Measurements from ENCODE around the gene ATG13.

Gene ATG13

DNA sequence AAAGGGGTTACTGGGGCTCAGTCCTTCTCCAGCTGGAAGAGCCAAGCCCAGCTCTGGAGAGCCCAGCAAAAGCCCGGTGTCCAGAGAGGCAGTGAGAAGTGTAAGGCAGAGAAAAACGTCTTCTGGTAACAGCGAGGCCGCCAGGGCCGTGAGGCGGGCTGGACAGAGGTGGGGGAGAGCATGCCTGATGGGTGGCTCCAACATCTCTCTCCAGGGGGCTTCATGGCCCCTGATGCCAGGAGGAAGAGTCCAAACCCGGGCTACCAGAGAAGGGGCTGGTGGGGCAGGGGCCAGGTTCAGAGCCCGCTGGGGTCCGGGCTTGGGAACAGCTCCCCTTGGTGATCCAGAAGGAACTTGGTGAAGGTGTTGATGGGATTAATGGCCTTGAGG is 61.4 kb downstream of the ATG13 start:
- Histone ChIP-seq H3K27me3 (ENCODE audit: insufficient read depth, low read length, poor library complexity) (no peaks in the 10 kb centered on the region), H3K79me2 (ENCODE audit: control insufficient read depth, insufficient read depth, low read length) (no peaks in the 10 kb centered on the region), H2BK120ac (ENCODE audit: low read depth, low read length) (no peak overlapping the region), H3K56ac (ENCODE audit: low read length) (no peak overlapping the region), H4K8ac (ENCODE audit: low read depth, low read length) (no peak overlapping the region), H3K4me1 (ENCODE audit: control insufficient read depth, low read depth, low read length) (peaks cover 7% of the 10 kb centered on the region), H2BK15ac (replicated peaks; ENCODE audit: low read depth) (no peak overlapping the region), H3K4me2 (ENCODE audit: low read length) (no peak overlapping the region), H3K79me1 (ENCODE audit: low read length) (no peaks in the 10 kb centered on the region), H3K4ac (ENCODE audit: low read depth, low read length) (no peak overlapping the region), H3K36me3 (ENCODE audit: control insufficient read depth, insufficient read depth, low read length) (peaks cover 4% of the 10 kb centered on the region), H3K9ac (ENCODE audit: low read length) (no peak overlapping the region), H2BK5ac (ENCODE audit: low read length) (no peak overlapping the region), H4K5ac (ENCODE audit: low read length) (no peak overlapping the region), H3K23ac (ENCODE audit: low read length) (no peak overlapping the region), H2AK5ac (ENCODE audit: low read length) (no peak overlapping the region), H3K4me3 (ENCODE audit: low read length) (no peak overlapping the region), H3K27ac (ENCODE audit: low read depth, low read length) (no peak overlapping the region), H3K18ac (ENCODE audit: low read length) (no peak overlapping the region)
- WGBS (ENCODE audit: extremely low coverage, insufficient coverage, low lambda C conversion rate): no CpG with 5 or more reads among the region's 9 CpGs
- no peak for DNase-seq

DNA sequence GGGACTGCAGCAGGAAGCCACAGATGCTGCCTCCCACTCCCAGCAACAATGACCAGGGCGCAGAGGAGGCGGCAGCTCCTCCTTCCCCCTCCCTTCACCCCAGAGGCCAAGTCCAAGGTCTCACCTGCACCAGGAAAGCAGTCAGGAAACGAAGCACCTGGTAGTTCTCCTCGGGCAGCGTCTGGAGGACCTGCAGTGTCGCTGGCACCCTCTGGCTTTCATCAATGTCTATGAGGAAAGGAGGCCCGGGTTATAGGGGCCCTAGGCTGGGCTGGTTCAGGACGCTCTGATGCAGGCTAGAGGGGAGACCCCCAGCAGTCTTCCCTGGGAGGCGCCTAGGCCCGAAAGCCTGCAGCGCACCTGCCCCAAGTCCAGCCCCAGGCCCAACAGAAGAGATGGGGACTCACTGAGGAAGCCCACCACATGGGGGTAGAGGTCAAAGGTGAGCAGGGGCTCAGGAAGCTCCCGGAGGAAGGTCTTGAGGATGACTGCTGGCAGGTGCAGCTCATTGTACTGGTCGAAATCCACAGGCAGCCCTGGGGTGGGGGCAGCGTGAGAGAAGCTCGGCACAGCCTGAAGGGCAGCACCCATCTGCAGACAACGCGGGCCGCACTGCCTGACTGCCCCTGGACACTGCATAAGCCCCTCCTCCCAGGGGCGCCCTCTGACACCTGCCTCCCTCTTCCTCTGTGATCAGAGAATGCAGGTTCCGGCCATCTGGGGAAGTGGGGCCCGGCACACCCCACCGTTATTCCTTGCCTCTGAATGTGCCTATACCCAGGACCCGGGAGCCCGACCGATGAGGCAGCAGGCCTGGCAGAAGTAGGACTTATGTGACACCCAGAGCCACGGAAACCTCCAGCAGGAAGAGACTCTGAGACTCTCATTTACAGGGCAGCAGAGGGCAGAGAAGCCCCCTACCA is 62.1 kb downstream of the ATG13 start:
- Histone ChIP-seq H3K27me3 (ENCODE audit: insufficient read depth, low read length, poor library complexity) (no peaks in the 10 kb centered on the region), H3K4me2 (ENCODE audit: low read length) (no peak overlapping the region), H3K27ac (ENCODE audit: low read depth, low read length) (no peak overlapping the region), H3K4me1 (ENCODE audit: control insufficient read depth, low read depth, low read length) (peaks cover 7% of the 10 kb centered on the region), H3K4ac (ENCODE audit: low read depth, low read length) (no peak overlapping the region), H3K23ac (ENCODE audit: low read length) (no peak overlapping the region), H4K8ac (ENCODE audit: low read depth, low read length) (no peak overlapping the region), H2BK120ac (ENCODE audit: low read depth, low read length) (no peak overlapping the region), H3K9ac (ENCODE audit: low read length) (no peak overlapping the region), H3K18ac (ENCODE audit: low read length) (no peak overlapping the region), H3K56ac (ENCODE audit: low read length) (no peak overlapping the region), H2AK5ac (ENCODE audit: low read length) (no peak overlapping the region), H4K5ac (ENCODE audit: low read length) (no peak overlapping the region), H3K36me3 (ENCODE audit: control insufficient read depth, insufficient read depth, low read length) (peaks cover 4% of the 10 kb centered on the region), H2BK5ac (ENCODE audit: low read length) (no peak overlapping the region), H2BK15ac (replicated peaks; ENCODE audit: low read depth) (no peak overlapping the region), H3K4me3 (ENCODE audit: low read length) (no peak overlapping the region), H3K79me1 (ENCODE audit: low read length) (no peaks in the 10 kb centered on the region), H3K79me2 (ENCODE audit: control insufficient read depth, insufficient read depth, low read length) (no peaks in the 10 kb centered on the region)
- DNase-seq: no peak
- WGBS (ENCODE audit: extremely low coverage, insufficient coverage, low lambda C conversion rate): no CpG with 5 or more reads among the region's 26 CpGs

GRCh38 chr11:46680164-46680760 is 62.9 kb downstream of the ATG13 start:
- DNase-seq: no peak
- Histone ChIP-seq H2BK120ac (ENCODE audit: low read depth, low read length) (no peak overlapping the region), H2BK5ac (ENCODE audit: low read length) (no peak overlapping the region), H4K8ac (ENCODE audit: low read depth, low read length) (no peak overlapping the region), H3K79me1 (ENCODE audit: low read length) (no peaks in the 10 kb centered on the region), H3K4me2 (ENCODE audit: low read length) (no peak overlapping the region), H3K79me2 (ENCODE audit: control insufficient read depth, insufficient read depth, low read length) (no peaks in the 10 kb centered on the region), H3K23ac (ENCODE audit: low read length) (no peak overlapping the region), H3K4me3 (ENCODE audit: low read length) (no peak overlapping the region), H3K4ac (ENCODE audit: low read depth, low read length) (no peak overlapping the region), H3K9ac (ENCODE audit: low read length) (no peak overlapping the region), H3K56ac (ENCODE audit: low read length) (no peak overlapping the region), H4K5ac (ENCODE audit: low read length) (no peak overlapping the region), H2AK5ac (ENCODE audit: low read length) (no peak overlapping the region), H3K18ac (ENCODE audit: low read length) (no peak overlapping the region), H3K4me1 (ENCODE audit: control insufficient read depth, low read depth, low read length) (peaks cover 4% of the 10 kb centered on the region), H3K27me3 (ENCODE audit: insufficient read depth, low read length, poor library complexity) (no peaks in the 10 kb centered on the region), H2BK15ac (replicated peaks; ENCODE audit: low read depth) (no peak overlapping the region), H3K27ac (ENCODE audit: low read depth, low read length) (no peak overlapping the region), H3K36me3 (ENCODE audit: control insufficient read depth, insufficient read depth, low read length) (peaks cover 4% of the 10 kb centered on the region)
- no CpG with 5 or more reads among the region's 21 CpGs for WGBS (ENCODE audit: extremely low coverage, insufficient coverage, low lambda C conversion rate)

- no peak overlapping the region for H3K18ac ChIP-seq (ENCODE audit: low read length)
- no peak overlapping the region for H3K27ac ChIP-seq (ENCODE audit: low read depth, low read length)
- no peak overlapping the region for H2BK5ac ChIP-seq (ENCODE audit: low read length)
- no peak overlapping the region for H3K4me2 ChIP-seq (ENCODE audit: low read length)
- no peak overlapping the region for H3K56ac ChIP-seq (ENCODE audit: low read length)
- no peak overlapping the region for H2AK5ac ChIP-seq (ENCODE audit: low read length)
- no peak overlapping the region for H4K5ac ChIP-seq (ENCODE audit: low read length)
- no peak overlapping the region for H3K4ac ChIP-seq (ENCODE audit: low read depth, low read length)
- DNase-seq: no peak
- peaks cover 4% of the 10 kb centered on the region for H3K36me3 ChIP-seq (ENCODE audit: control insufficient read depth, insufficient read depth, low read length)
- no peaks in the 10 kb centered on the region for H3K27me3 ChIP-seq (ENCODE audit: insufficient read depth, low read length, poor library complexity)
- H4K8ac ChIP-seq (ENCODE audit: low read depth, low read length): no peak overlapping the region
- no CpG with 5 or more reads among the region's 22 CpGs for WGBS (ENCODE audit: extremely low coverage, insufficient coverage, low lambda C conversion rate)
- H3K79me2 ChIP-seq (ENCODE audit: control insufficient read depth, insufficient read depth, low read length): no peaks in the 10 kb centered on the region
- no peak overlapping the region for H3K9ac ChIP-seq (ENCODE audit: low read length)
- no peak overlapping the region for H2BK15ac ChIP-seq (replicated peaks; ENCODE audit: low read depth)
- no peak overlapping the region for H3K23ac ChIP-seq (ENCODE audit: low read length)
- no peaks in the 10 kb centered on the region for H3K79me1 ChIP-seq (ENCODE audit: low read length)
- no peak overlapping the region for H3K4me3 ChIP-seq (ENCODE audit: low read length)
- H2BK120ac ChIP-seq (ENCODE audit: low read depth, low read length): no peak overlapping the region
- H3K4me1 ChIP-seq (ENCODE audit: control insufficient read depth, low read depth, low read length): no peaks in the 10 kb centered on the region
Measured at GRCh38 chr11:46680815-46681214, 63.5 kb downstream of the ATG13 start.

DNA sequence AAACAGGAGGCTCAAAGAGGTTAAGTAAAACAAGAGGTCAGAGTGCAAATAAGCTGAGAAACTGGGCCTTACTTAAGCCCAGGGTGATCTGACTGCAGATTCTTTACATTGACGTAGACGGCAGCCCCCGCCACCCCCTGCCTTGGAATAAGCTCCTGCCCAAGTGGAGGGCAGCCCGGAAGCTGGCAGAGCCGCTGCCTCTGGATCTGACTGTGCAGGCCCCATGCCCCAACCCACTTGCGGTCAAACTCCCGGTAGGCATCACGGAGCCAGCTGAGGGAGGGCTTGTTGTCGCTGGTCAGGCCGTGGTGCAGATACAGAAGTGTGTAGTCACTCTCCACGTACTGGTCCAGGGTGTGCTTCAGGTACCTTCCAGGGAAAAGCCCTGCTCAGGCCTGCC is 64.5 kb downstream of the ATG13 start:
- H2AK5ac ChIP-seq (ENCODE audit: low read length): no peak overlapping the region
- H3K27me3 ChIP-seq (ENCODE audit: insufficient read depth, low read length, poor library complexity): no peaks in the 10 kb centered on the region
- no CpG with 5 or more reads among the region's 11 CpGs for WGBS (ENCODE audit: extremely low coverage, insufficient coverage, low lambda C conversion rate)
- H3K36me3 ChIP-seq (ENCODE audit: control insufficient read depth, insufficient read depth, low read length): peaks cover 4% of the 10 kb centered on the region
- H2BK15ac ChIP-seq (replicated peaks; ENCODE audit: low read depth): no peak overlapping the region
- no peaks in the 10 kb centered on the region for H3K79me1 ChIP-seq (ENCODE audit: low read length)
- H3K4me2 ChIP-seq (ENCODE audit: low read length): no peak overlapping the region
- H2BK120ac ChIP-seq (ENCODE audit: low read depth, low read length): no peak overlapping the region
- H3K79me2 ChIP-seq (ENCODE audit: control insufficient read depth, insufficient read depth, low read length): no peaks in the 10 kb centered on the region
- no peak overlapping the region for H3K23ac ChIP-seq (ENCODE audit: low read length)
- H3K4me1 ChIP-seq (ENCODE audit: control insufficient read depth, low read depth, low read length): no peaks in the 10 kb centered on the region
- no peak overlapping the region for H3K27ac ChIP-seq (ENCODE audit: low read depth, low read length)
- no peak overlapping the region for H3K4ac ChIP-seq (ENCODE audit: low read depth, low read length)
- H3K9ac ChIP-seq (ENCODE audit: low read length): no peak overlapping the region
- H4K5ac ChIP-seq (ENCODE audit: low read length): no peak overlapping the region
- H4K8ac ChIP-seq (ENCODE audit: low read depth, low read length): no peak overlapping the region
- DNase-seq: no peak
- H3K56ac ChIP-seq (ENCODE audit: low read length): no peak overlapping the region
- H2BK5ac ChIP-seq (ENCODE audit: low read length): no peak overlapping the region
- H3K18ac ChIP-seq (ENCODE audit: low read length): no peak overlapping the region
- H3K4me3 ChIP-seq (ENCODE audit: low read length): no peak overlapping the region

Data from mesendoderm (in vitro differentiated cells).